ENCODE results near the gene GALNT10.

Gene GALNT10

DNA sequence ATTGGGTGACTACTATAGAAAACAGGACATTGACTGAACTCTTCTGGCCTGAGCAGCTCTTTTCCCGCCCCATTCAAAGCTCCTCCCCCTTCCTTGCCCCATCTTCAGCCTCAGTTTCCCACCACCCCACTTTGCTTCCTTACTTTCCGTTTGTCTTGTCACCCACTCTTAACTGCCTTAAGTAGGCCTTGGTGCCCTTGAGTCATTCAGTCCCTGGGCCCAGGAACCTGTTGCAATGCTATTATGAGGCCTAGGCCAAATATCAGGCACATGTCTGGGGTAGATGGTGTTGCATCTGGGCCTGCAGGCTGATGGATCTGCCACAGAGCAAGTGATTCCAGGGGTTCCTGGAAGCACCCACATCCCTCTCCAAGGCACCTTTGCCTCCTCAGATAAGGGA, 17.7 kb upstream of the GALNT10 start:
- no peak for DNase-seq (ENCODE audit: extremely low read depth, insufficient read length)
- H3K27me3 ChIP-seq (replicated peaks; ENCODE audit: control insufficient read depth, insufficient read depth, low read length) = no peaks in the 10 kb centered on the region
- TF ChIP-seq, protein P1, sequence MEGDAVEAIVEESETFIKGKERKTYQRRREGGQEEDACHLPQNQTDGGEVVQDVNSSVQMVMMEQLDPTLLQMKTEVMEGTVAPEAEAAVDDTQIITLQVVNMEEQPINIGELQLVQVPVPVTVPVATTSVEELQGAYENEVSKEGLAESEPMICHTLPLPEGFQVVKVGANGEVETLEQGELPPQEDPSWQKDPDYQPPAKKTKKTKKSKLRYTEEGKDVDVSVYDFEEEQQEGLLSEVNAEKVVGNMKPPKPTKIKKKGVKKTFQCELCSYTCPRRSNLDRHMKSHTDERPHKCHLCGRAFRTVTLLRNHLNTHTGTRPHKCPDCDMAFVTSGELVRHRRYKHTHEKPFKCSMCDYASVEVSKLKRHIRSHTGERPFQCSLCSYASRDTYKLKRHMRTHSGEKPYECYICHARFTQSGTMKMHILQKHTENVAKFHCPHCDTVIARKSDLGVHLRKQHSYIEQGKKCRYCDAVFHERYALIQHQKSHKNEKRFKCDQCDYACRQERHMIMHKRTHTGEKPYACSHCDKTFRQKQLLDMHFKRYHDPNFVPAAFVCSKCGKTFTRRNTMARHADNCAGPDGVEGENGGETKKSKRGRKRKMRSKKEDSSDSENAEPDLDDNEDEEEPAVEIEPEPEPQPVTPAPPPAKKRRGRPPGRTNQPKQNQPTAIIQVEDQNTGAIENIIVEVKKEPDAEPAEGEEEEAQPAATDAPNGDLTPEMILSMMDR (IDR thresholded peaks at IDR 0.05; ENCODE audit: insufficient read depth, low read length, poor library complexity, severe bottlenecking) = no peak
- no peaks in the 10 kb centered on the region for H3K36me3 ChIP-seq (ENCODE audit: control insufficient read depth, insufficient read depth, low read length)
- H3K4me3 ChIP-seq (replicated peaks; ENCODE audit: low read depth, low read length) = no peak overlapping the region

DNA sequence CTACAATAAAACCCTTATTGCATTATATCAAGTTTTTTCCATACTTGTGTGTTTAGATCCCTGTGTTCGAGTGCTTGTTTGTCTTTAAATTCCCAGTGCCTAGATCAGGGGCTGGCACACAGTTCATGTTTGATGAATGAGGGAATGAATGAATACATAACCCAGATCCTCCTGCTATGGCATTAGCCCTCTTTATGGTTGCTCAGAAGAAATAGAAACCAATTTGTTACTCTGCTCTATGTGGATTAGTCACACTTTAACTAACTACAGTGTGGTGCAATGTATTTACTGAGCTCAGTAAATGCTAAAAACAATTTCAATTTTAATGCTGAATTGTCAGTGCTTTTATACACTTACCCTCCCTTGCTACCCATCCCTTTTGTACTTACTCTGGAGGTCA, 16.4 kb upstream of the GALNT10 start:
- Histone ChIP-seq H3K4me3 (replicated peaks; ENCODE audit: low read depth, low read length) (no peak overlapping the region), H3K27me3 (replicated peaks; ENCODE audit: control insufficient read depth, insufficient read depth, low read length) (no peaks in the 10 kb centered on the region), H3K36me3 (ENCODE audit: control insufficient read depth, insufficient read depth, low read length) (no peaks in the 10 kb centered on the region)
- TF ChIP-seq, protein P1 (IDR thresholded peaks at IDR 0.05; ENCODE audit: insufficient read depth, low read length, poor library complexity, severe bottlenecking) = no peak
- no peak for DNase-seq (ENCODE audit: extremely low read depth, insufficient read length)

DNA sequence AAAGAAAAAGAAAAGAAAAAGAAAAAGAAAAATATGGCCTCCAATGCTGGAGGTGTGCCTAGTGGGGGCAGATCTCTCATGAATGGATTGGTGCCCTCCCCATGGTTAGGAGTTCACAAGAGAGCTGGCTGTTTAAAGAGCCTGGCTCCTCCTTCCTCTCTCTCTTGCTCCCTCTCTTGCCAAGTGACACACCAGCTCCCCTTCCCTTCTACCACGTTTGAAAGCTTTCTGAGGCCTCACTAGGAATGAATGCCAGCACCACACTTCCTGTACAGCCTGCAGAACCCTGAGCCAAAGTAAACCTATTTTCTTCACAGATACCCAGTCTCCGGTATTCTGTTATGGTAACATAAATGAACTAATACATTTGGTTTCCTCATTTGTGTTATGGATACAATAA, 14.4 kb upstream of the GALNT10 start:
- Histone ChIP-seq H3K36me3 (ENCODE audit: control insufficient read depth, insufficient read depth, low read length) (no peaks in the 10 kb centered on the region), H3K27me3 (replicated peaks; ENCODE audit: control insufficient read depth, insufficient read depth, low read length) (no peaks in the 10 kb centered on the region), H3K4me3 (replicated peaks; ENCODE audit: low read depth, low read length) (no peak overlapping the region)
- TF ChIP-seq, protein P1 (IDR thresholded peaks at IDR 0.05; ENCODE audit: insufficient read depth, low read length, poor library complexity, severe bottlenecking) = no peak
- no peak for DNase-seq (ENCODE audit: extremely low read depth, insufficient read length)

DNA sequence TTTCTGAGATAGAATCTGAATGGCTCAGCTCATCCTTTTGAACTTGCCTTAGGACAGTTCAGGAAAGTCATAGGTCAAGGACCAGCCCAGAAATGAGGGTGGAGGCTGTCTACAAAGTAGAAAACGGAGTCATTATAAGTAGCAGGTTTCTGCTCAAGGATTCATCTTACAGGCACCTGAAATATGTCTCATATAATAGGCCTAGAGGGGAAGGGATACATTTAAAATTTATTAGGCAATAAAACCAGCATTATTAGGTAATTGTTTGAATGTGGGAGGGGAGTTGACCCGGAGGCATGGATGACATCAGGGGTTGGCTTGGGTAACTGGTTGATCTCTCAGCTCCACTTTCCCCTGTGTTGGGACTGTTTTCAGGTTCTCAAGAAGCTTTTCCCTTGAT, 11.9 kb upstream of the GALNT10 start:
- Histone ChIP-seq H3K4me3 (replicated peaks; ENCODE audit: low read depth, low read length) (no peak overlapping the region), H3K27me3 (replicated peaks; ENCODE audit: control insufficient read depth, insufficient read depth, low read length) (no peaks in the 10 kb centered on the region), H3K36me3 (ENCODE audit: control insufficient read depth, insufficient read depth, low read length) (no peaks in the 10 kb centered on the region)
- no peak for DNase-seq (ENCODE audit: extremely low read depth, insufficient read length)
- TF ChIP-seq, protein P1 (IDR thresholded peaks at IDR 0.05; ENCODE audit: insufficient read depth, low read length, poor library complexity, severe bottlenecking) = no peak

DNA sequence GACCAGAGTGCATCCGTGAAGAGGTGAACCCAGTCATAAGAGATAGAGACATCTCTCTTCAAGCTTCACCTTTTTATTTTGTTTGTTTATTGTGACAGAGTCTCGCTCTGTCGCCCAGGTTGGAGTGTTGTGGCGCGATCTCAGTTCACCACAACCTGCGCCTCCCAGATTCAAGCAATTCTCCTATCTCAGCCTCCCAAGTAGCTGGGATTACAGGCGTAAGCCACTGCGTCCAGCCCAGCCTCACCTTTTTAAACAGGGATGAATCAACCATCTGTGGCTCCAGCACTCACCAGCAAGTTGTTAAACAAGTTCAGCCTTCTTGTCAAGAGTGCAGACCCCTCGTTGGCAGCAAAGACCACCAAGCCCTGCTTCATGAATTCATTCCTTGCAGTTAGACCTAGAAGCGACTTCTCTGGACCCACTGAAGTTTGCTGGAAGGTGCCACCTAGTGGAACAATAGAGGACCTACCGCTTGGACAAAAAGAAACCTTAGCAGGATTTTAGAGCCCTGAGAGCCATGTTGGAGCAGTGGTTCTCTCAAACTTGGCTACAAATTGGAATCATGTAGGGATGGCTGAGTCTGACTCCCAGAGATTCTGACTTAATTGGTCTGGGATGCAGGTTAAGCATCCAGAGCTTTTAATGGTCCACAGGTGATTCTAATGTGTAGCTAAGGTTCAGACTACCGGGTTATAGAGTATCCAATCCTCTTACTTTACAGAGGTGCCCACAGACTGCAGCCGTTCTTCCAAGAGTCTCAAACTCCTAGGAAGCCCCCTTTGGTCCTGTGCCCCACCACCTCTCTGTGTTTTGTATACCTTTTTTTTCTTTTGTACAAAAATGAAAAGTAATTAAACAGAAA, 10.5 kb upstream of the GALNT10 start:
- no peaks in the 10 kb centered on the region for H3K36me3 ChIP-seq (ENCODE audit: control insufficient read depth, insufficient read depth, low read length)
- TF ChIP-seq, protein P1 (IDR thresholded peaks at IDR 0.05; ENCODE audit: insufficient read depth, low read length, poor library complexity, severe bottlenecking) = peak; percentile 83
- no peak for DNase-seq (ENCODE audit: extremely low read depth, insufficient read length)
- H3K27me3 ChIP-seq (replicated peaks; ENCODE audit: control insufficient read depth, insufficient read depth, low read length) = no peaks in the 10 kb centered on the region
- no peak overlapping the region for H3K4me3 ChIP-seq (replicated peaks; ENCODE audit: low read depth, low read length)

Data from GM06990 (cell line).